Liver (tissue), 3 donors: ENCODE results near the gene PARP16.

Source experiments
- CTCF ChIP-seq: fragments of 150-350 bp; IDR thresholded peaks from 2 replicates; pipeline ENCODE4 v1.5.1; 2017; ENCODE audit warnings: improper control_type of control experiment, low read depth, low read length; ENCODE audit not compliant: missing input control
- EGR1 ChIP-seq, 2 donors: IDR thresholded peaks; 2 replicates each; pipeline ENCODE4 v1.6.1; 2016 to 2018; ENCODE audit warnings: antibody characterized with exemption in 2 of 2, low read depth in 2 of 2
- JUND ChIP-seq, 2 donors: IDR thresholded peaks; 2 replicates each; pipeline ENCODE4 v1.6.1; 2016; ENCODE audit warnings: antibody characterized with exemption in 2 of 2
- MAX ChIP-seq: IDR thresholded peaks from 2 replicates; pipeline ENCODE4 v1.6.1; 2016; ENCODE audit warnings: antibody characterized with exemption
- NR2F2 ChIP-seq: IDR thresholded peaks from 2 replicates; pipeline ENCODE4 v1.6.1; 2016; ENCODE audit warnings: antibody characterized with exemption
- RAD21 ChIP-seq, 2 donors: IDR thresholded peaks; 2 replicates each; pipeline ENCODE4 v1.6.1; 2016; ENCODE audit warnings: antibody characterized with exemption in 2 of 2, mild to moderate bottlenecking in 2 of 2
- REST ChIP-seq: IDR thresholded peaks from 2 replicates; pipeline ENCODE4 v1.6.1; 2016; ENCODE audit warnings: antibody characterized with exemption, mild to moderate bottlenecking
- RXRA ChIP-seq, 2 donors: IDR thresholded peaks; 2 replicates each; pipeline ENCODE4 v1.6.1; 2017 to 2018; ENCODE audit warnings: antibody characterized with exemption in 2 of 2, mild to moderate bottlenecking in 1 of 2
- SP1 ChIP-seq: IDR thresholded peaks from 2 replicates; pipeline ENCODE4 v1.6.1; 2018; ENCODE audit warnings: antibody characterized with exemption, mild to moderate bottlenecking
- TAF1 ChIP-seq: conservative IDR thresholded peaks from 2 replicates; pipeline ENCODE4 v1.6.1; 2016; ENCODE audit warnings: antibody characterized with exemption, mild to moderate bottlenecking
- YY1 ChIP-seq: IDR thresholded peaks from 2 replicates; pipeline ENCODE4 v1.6.1; 2016; ENCODE audit warnings: antibody characterized with exemption, mild to moderate bottlenecking
- ZBTB33 ChIP-seq: IDR thresholded peaks from 2 replicates; pipeline ENCODE4 v1.6.1; 2016; ENCODE audit warnings: antibody characterized with exemption
- donor health status: healthy.
- donor health status: healthy.

- TF ChIP-seq CTCF (no peak), RXRA (IDR thresholded peaks at IDR 0.05) (no peak), JUND (IDR thresholded peaks at IDR 0.05) (no peak), REST (no peak), NR2F2 (no peak), MAX (no peak), EGR1 (IDR thresholded peaks at IDR 0.05; ENCODE audit: low read depth in 2 of 2) (no peak), RAD21 (IDR thresholded peaks at IDR 0.05) (no peak), YY1 (no peak), ZBTB33 (no peak), SP1 (no peak), TAF1 (no peak)
These were observed 31.1 kb downstream of the PARP16 start for GRCh38 chr15:65255486-65256140.
